AG09309 (cell line): ENCODE results near the gene SLC37A4.

Experiments used
- DNase-seq: peaks from one replicate; pipeline ENCODE4 v3.0.0-alpha.2; 2010; ENCODE audit warnings: low read depth
- H3K4me3 ChIP-seq: 2 replicates; pipeline ENCODE4 v1.5.1; 2011; ENCODE audit warnings: mild to moderate bottlenecking, low read depth, low read length, moderate library complexity; ENCODE audit not compliant: control insufficient read depth
- TF ChIP-seq, protein P1 (sequence below): IDR thresholded peaks from 2 replicates; pipeline ENCODE4 v1.5.1; 2011; ENCODE audit warnings: mild to moderate bottlenecking, low read depth, low read length, inconsistent platforms; ENCODE audit not compliant: insufficient read depth, control insufficient read depth; ENCODE audit errors: missing control alignments

The SLC37A4 gene

DNA sequence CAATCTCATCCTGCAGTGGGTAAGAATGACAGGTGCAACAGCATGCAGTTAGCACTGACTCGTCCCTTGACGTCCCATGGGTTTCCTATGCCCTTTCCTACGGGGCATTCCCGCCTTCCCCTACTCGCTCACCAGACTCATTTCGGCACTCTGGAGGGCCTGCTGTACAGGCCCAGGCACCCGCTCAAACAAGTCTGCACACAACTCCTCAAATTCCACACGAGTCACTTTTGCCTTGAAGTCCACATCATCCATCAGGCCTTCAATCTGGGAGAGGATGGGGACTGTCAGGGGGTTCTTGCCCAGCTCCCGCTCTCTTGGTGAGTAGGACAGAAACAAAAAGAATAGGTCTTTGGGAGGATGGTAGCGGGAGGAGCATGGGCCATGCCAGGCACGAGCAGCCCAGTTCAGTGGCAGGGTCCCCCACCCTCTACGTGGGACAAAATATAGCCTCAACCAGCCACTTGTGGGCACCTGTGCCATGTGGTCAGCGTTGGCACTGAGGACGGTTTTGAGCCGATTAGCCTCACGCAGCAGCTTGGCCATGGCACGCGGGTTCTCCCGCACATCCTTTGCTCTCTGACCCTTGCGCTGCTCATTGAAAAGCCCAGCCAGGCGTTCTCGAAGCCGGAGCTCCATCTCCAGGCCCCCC, 21.6 kb upstream of the SLC37A4 start:
- no peak overlapping the region for H3K4me3 ChIP-seq
- DNase-seq, result no peak
- TF ChIP-seq, protein P1, sequence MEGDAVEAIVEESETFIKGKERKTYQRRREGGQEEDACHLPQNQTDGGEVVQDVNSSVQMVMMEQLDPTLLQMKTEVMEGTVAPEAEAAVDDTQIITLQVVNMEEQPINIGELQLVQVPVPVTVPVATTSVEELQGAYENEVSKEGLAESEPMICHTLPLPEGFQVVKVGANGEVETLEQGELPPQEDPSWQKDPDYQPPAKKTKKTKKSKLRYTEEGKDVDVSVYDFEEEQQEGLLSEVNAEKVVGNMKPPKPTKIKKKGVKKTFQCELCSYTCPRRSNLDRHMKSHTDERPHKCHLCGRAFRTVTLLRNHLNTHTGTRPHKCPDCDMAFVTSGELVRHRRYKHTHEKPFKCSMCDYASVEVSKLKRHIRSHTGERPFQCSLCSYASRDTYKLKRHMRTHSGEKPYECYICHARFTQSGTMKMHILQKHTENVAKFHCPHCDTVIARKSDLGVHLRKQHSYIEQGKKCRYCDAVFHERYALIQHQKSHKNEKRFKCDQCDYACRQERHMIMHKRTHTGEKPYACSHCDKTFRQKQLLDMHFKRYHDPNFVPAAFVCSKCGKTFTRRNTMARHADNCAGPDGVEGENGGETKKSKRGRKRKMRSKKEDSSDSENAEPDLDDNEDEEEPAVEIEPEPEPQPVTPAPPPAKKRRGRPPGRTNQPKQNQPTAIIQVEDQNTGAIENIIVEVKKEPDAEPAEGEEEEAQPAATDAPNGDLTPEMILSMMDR, result no peak

DNA sequence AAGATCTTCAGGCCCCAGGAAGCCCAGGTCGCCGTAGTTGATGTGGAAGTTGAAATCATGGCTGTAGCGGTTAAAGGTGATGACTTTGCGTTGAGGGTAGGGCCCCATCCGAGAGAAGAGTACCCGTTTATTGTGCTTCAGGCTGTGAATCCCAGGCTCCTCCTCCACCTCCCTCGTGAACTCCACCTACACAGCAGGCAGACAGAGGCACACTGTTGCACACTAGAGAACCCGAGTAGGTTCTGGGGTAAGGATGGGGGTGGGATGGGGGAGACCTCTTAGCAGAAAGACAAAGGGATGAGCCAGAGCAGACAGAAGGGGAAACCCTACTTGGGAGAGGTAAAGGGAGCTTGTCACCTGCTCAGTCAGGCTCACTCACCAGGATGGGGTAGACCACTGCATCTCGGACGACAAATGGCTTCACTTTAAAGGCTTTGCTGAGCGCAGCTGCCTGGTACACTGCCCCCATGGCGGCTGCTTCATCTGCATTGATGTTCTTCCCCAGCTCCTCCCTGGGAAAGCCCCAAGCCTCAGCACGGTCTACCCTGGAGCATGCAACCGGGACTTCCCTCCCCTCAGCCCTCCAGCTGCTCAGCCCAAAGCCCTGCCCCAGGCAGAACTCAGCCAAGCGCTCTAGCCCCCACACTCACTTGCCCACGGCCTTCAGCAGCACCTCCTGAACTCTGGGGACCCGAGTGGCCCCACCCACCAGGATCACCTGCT, 20.9 kb upstream of the SLC37A4 start:
- H3K4me3 ChIP-seq, result no peak overlapping the region
- TF ChIP-seq, protein P1, result no peak

DNA sequence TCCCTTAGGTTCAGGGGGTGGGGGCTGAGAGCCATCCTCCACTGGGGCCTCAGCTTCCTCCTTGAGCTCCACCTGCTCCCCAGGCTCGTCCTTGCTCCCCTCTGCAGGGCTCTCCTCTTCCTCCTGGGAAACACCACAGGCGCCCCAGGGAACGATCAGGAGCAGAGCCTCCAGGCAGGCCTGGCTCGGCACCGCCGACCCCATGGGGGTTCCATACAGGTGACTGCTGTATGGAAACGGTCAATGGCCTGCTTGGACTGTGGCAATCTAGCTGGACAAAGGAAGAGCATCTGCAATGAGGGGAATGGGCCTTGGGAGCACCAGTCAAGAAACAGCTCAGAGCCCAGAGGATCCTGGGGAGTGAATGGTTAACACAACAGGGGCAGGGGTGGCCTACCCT, 18.4 kb upstream of the SLC37A4 start:
- no peak overlapping the region for H3K4me3 ChIP-seq
- no peak for DNase-seq
- TF ChIP-seq, protein P1, result no peak

More for the DNA sequence above, 20.9 kb upstream of the SLC37A4 start:
- DNase-seq, result no peak

DNA sequence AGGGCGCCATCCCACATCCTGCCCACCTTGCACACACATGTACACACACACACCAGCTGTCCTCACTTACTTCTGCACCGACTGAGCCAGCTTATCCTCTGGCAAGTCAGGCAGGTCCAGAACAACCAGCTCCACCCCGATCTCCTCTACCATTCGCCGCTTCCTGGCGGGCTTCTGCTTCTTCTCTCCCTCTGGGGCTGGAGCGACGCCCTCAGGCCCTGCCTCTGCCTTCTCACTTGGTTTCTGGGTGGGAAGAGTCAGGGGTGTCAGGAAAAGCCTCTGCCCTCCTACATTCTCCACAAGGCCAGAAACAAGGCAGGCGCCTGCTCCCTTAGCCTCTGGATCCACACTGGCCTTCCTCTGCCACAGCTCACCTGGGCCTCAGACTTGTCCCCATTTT, 18.0 kb upstream of the SLC37A4 start:
- no peak for DNase-seq
- H3K4me3 ChIP-seq, result no peak overlapping the region
- TF ChIP-seq, protein P1, result no peak

DNA sequence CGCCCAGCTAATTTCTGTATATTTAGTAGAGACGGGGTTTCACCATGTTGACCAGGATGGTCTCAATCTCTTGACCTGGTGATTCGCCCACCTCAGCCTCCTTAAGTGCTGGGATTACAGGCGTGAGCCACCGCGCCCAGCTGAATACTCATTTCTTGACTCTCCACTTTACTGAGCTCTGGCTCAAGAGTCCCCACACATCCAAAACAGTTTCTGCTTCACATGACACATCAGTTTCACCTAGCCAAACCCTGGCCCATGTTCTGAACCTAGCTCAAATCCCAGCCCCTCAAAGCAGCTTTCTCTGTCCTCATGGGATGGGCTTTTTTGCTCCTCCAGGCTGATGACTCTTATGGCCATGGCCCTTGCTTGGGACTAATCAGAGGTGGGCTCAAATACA, 16.5 kb upstream of the SLC37A4 start:
- no peak for DNase-seq
- no peak overlapping the region for H3K4me3 ChIP-seq
- TF ChIP-seq, protein P1, result no peak

DNA sequence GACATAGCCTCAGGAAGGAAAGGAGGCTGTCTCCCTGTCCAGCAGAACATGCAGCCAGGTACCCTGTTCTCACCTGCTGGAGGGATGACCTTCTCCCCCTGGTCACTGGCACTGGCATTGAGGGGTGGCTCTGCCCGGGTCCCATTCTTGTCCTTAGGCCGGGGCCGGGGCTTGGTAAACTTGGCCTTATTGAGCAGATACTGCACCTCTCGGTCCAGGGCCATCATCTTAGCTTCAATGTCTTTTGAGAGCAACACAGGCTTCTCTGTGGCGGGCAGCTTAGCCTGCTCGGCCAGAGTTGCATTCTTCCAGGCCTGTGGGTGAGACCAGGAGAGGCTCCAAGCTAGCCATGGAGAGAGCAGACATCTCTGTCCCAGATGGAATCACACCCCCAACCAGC, 15.8 kb upstream of the SLC37A4 start:
- TF ChIP-seq, protein P1, result no peak
- H3K4me3 ChIP-seq, result no peak overlapping the region

DNA sequence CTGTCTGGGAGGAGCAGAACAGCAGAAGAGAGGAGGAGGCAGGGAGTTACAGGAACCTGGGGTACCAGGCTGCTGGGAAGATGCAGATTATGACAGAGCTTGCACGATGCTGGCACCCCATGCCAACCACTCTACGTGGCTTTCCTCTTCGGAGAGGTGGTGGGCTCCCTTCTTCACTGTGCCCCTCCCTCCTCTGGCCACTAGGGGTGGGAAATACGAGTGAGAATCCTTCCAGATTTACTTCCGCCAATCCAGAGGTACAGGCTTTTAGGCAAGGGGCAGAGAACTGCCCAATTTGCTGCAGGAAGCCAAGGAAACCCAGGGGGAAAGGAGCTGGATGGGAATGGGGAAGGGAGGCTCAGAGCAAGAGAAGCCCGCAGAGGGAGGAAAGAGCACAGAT, 14.0 kb upstream of the SLC37A4 start:
- TF ChIP-seq, protein P1, result no peak
- DNase-seq, result no peak
- no peak overlapping the region for H3K4me3 ChIP-seq

More for the DNA sequence above, 15.8 kb upstream of the SLC37A4 start:
- DNase-seq, result no peak
